DMS53 (cell line): Measurements from ENCODE around the gene OR10J4.
"Not testable (repeated sequence)": the region's sequence is repeated elsewhere in the genome, so short reads cannot be mapped to it uniquely, and the experiment has no call there.

Experiments
- DNase-seq: peaks from one replicate; lab custom pipeline; 2025; lab: John Stamatoyannopoulos, UW

OR10J4 gene

GRCh38 chr1:159431904-159432303 is at the start of gene OR10J4:
Gene OR10J4, plus strand, starts transcription at chr1:159432204.
- DNase-seq, result no peak

- no peak for DNase-seq
Observed at GRCh38 chr1:159406821-159407220, 25.2 kb upstream of the OR10J4 start.

GRCh38 chr1:159408862-159409400 is 23.1 kb upstream of the OR10J4 start:
- no peak for DNase-seq

GRCh38 chr1:159421821-159422220 is 10.2 kb upstream of the OR10J4 start:
- DNase-seq, result peak; percentile 11

GRCh38 chr1:159428536-159428935 is 3.5 kb upstream of the OR10J4 start:
- DNase-seq, result no peak

GRCh38 chr1:159429074-159429861 is 2.7 kb upstream of the OR10J4 start:
- DNase-seq, result peak; percentile 68

GRCh38 chr1:159430985-159431384 is 1.0 kb upstream of the OR10J4 start:
- no peak for DNase-seq

- DNase-seq, result no peak
Observed at GRCh38 chr1:159436469-159436868, 4.5 kb downstream of the OR10J4 start.

- no peak for DNase-seq
Observed at GRCh38 chr1:159439422-159439821, 7.4 kb downstream of the OR10J4 start, which contains the start of gene OR10J1. Gene OR10J1, plus strand, starts transcription at chr1:159439722. Its CDS starts 70 bp downstream, at chr1:159439792.

GRCh38 chr1:159441360-159441759 is 9.4 kb downstream of the OR10J4 start:
- DNase-seq, result no peak

GRCh38 chr1:159442428-159442827 is 10.4 kb downstream of the OR10J4 start:
- no peak for DNase-seq

GRCh38 chr1:159443066-159443750 is 11.2 kb downstream of the OR10J4 start:
- DNase-seq, result no peak

- DNase-seq, result peak; percentile 87
Observed at GRCh38 chr1:159444511-159444910, 12.5 kb downstream of the OR10J4 start.

GRCh38 chr1:159448181-159448580 is 16.2 kb downstream of the OR10J4 start:
- DNase-seq, result no peak

- DNase-seq, result not testable (repeated sequence)
Observed at GRCh38 chr1:159449605-159450004, 17.6 kb downstream of the OR10J4 start.

- no peak for DNase-seq
Observed at GRCh38 chr1:159459551-159459950, 27.5 kb downstream of the OR10J4 start.

GRCh38 chr1:159465191-159465603 is 33.2 kb downstream of the OR10J4 start:
- no peak for DNase-seq

- DNase-seq, result no peak
Observed at GRCh38 chr1:159468321-159468720, 36.3 kb downstream of the OR10J4 start.

- no peak for DNase-seq
Observed at GRCh38 chr1:159469921-159470533, 38.0 kb downstream of the OR10J4 start.

- DNase-seq, result no peak
Observed at GRCh38 chr1:159473335-159473734, 41.3 kb downstream of the OR10J4 start.

GRCh38 chr1:159474926-159475325 is 42.9 kb downstream of the OR10J4 start:
- no peak for DNase-seq
